Activated CD8-positive, alpha-beta T cell treated with anti-CD3 and anti-CD28 coated beads, Interleukin-2, amount 10 ng/mL, durations not matched to agents 7 days and 5 days (primary cell): ENCODE data around the gene DNAJA4. TPM values are rescaled to one million over a fixed set of nuclear protein-coding genes. Genes with fewer than 3 reads are reported as not detected.
A peak's percentile ranks its signal among the peaks of the same experiment; 100 is the strongest.

Experiments
- ATAC-seq: fragments of 150-1000 bp; cut with Tn5 transposase; one replicate; pipeline ENCODE4 v1.10.0; 2021; ENCODE audit warnings: moderate library complexity
- CTCF ChIA-PET: fragments of 350-600 bp; sonication (Branson Sonifier 250); formaldehyde crosslinking; loops from one replicate; lab custom pipeline; 2021; ENCODE audit warnings: antibody characterized with exemption; lab: Charles Lee
- POLR2A ChIA-PET: fragments of 350-600 bp; sonication (Branson Sonifier 250); formaldehyde crosslinking; loops from one replicate; lab custom pipeline; 2021; ENCODE audit warnings: antibody characterized with exemption; lab: Charles Lee
- DNase-seq: peaks from one replicate; pipeline ENCODE4 v3.0.0-alpha.2; 2020
- H3K27ac Mint-ChIP-seq: one replicate; pipeline ENCODE4 v1.8.0; 2021; ENCODE audit warnings: mild to moderate bottlenecking, mixed read lengths
- H3K27me3 Mint-ChIP-seq: one replicate; pipeline ENCODE4 v1.8.0; 2021; ENCODE audit warnings: low read depth, mixed read lengths
- H3K36me3 Mint-ChIP-seq: one replicate; pipeline ENCODE4 v1.8.0; 2021; ENCODE audit warnings: low read depth, mixed read lengths
- H3K4me1 Mint-ChIP-seq: one replicate; pipeline ENCODE4 v1.8.0; 2021; ENCODE audit warnings: low read depth, mixed read lengths
- H3K4me3 Mint-ChIP-seq: one replicate; pipeline ENCODE4 v1.8.0; 2021; ENCODE audit warnings: mild to moderate bottlenecking, mixed read lengths
- H3K9me3 Mint-ChIP-seq: one replicate; pipeline ENCODE4 v1.8.0; 2022; ENCODE audit warnings: mixed read lengths; ENCODE audit not compliant: insufficient read depth
- total RNA-seq, 2 experiments: library from RNA; stranded (reverse); gene quantifications; one replicate each; pipeline ENCODE4 v1.2.3, GENCODE V29; 2021

DNAJA4 gene
- total RNA-seq, 2 experiments from 2014 or later = 29.7 TPM

DNA sequence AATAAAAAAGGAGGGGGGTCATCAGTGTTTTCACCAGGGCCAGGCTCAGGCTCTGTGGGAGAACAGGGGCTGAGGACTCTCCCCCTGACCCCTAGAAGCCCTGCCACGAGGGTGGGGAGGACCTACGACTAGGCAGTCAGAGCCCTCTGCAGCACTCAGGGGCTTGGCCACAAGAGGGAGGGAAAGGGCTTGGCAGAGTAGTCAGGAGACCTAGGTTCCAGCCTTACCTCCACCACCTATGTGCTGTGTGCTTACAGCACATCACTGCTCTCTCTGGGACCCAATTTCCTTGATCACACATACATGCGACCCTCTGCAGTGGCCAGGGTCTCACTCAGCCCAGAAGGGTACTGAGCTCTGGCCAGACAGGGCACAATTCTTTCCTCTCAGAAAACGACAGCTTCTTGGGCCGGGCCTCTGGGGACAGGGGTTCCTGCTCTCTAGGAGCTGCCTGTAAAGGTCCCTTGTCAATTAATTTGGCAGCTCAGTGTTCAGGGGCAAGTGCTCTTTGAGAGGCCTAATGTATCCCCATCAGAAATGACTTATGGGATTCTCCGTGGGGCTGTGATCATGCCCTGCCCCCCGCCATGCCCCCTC lies 51.4 kb downstream of the DNAJA4 start:
- H3K36me3 Mint-ChIP-seq = no peaks in the 10 kb centered on the region
- H3K4me1 Mint-ChIP-seq = no peaks in the 10 kb centered on the region
- no peak overlapping the region for H3K4me3 Mint-ChIP-seq
- DNase-seq (peak; percentile 29), ATAC-seq (peak; percentile 35)
- ChIA-PET CTCF (interaction anchor here (1.4 kb wide), 1 partner anchor 107 kb away, joined by 4 read pairs; no protein-coding TSS in a partner anchor), POLR2A (no interaction called here)
- H3K9me3 Mint-ChIP-seq = no peaks in the 10 kb centered on the region
- H3K27me3 Mint-ChIP-seq = no peaks in the 10 kb centered on the region
- no peak overlapping the region for H3K27ac Mint-ChIP-seq

GRCh38 chr15:78316283-78317083 lies 52.1 kb downstream of the DNAJA4 start:
- no peak overlapping the region for H3K4me3 Mint-ChIP-seq
- H3K27me3 Mint-ChIP-seq = no peaks in the 10 kb centered on the region
- H3K36me3 Mint-ChIP-seq = no peaks in the 10 kb centered on the region
- ChIA-PET POLR2A (no interaction called here), CTCF (interaction anchor here (1.3 kb wide), 1 partner anchor 106 kb away, joined by 4 read pairs; no protein-coding TSS in a partner anchor)
- no peaks in the 10 kb centered on the region for H3K4me1 Mint-ChIP-seq
- ATAC-seq = no peak
- no peaks in the 10 kb centered on the region for H3K9me3 Mint-ChIP-seq
- H3K27ac Mint-ChIP-seq = no peak overlapping the region
- DNase-seq = no peak

DNA sequence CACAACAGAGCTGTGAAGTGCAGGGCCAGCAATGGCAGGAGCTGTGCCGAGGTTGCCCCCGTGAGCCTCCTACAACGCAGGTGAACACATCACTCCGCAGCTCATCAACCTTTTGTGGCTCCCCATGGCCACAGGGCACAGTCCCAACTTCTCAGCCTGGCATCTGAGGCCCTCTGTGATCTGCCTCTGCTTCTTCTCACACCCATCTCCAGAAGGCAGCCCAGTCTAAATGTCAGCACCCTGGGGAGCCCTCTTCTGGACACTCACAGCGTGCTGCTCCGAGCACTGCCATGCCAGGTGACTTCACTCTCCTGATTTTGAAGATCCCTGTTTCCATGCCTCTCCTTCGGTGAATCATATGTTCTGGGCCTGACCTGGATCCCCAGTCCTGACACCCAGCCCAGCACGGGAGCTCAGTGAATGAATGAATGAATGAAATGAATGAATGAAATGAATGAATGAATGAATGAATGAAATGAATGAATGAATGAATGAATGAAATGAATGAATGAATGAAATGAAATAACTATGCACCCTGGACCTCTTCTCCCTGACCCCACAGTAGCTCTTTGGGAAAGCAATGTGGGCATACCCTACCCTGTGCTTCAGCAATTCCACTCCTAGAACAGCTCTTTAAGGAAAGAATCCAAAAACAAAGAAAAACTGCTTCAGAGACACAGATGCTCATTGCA lies 52.9 kb downstream of the DNAJA4 start:
- Mint-ChIP-seq H3K36me3 (no peaks in the 10 kb centered on the region), H3K9me3 (no peaks in the 10 kb centered on the region), H3K4me3 (no peak overlapping the region), H3K27ac (no peak overlapping the region), H3K27me3 (no peaks in the 10 kb centered on the region), H3K4me1 (no peaks in the 10 kb centered on the region)
- CTCF ChIA-PET = interaction anchor here (1.3 kb wide), 1 partner anchor 105 kb away, joined by 4 read pairs; no protein-coding TSS in a partner anchor
- DNase-seq = no peak
- POLR2A ChIA-PET = no interaction called here
- ATAC-seq = no peak

DNA sequence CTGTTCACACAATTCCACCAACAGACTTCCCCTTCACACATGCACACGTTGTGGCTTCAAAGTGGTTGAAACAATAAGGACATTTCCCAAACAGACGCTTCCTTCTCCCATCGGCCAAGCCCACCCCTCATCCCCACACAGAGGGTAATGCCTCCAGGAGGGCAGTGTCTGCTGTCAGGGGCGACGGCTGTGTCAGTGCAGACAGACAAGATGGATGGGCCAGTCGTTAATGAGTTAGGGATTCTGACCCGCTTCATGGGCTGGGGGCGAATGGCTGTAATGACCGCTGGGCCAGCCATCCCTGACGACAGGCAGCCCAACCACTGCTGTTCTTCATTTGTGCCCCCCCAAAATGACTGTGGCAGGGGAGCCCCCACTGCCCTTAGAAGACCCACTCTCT lies 55.2 kb downstream of the DNAJA4 start:
- Mint-ChIP-seq H3K9me3 (no peaks in the 10 kb centered on the region), H3K4me1 (no peaks in the 10 kb centered on the region), H3K36me3 (no peaks in the 10 kb centered on the region), H3K27ac (no peak overlapping the region), H3K27me3 (no peaks in the 10 kb centered on the region), H3K4me3 (no peak overlapping the region)
- DNase-seq (no peak), ATAC-seq (no peak)
- CTCF ChIA-PET = no interaction called here
- POLR2A ChIA-PET = interaction anchor here (0.7 to 2.1 kb wide), 2 partner anchors 20 to 118 kb away, joined by 3 to 8 read pairs; partner anchors contain the start of genes IREB2 and SKIC8

GRCh38 chr15:78320183-78320582 lies 55.8 kb downstream of the DNAJA4 start:
- Mint-ChIP-seq H3K9me3 (no peaks in the 10 kb centered on the region), H3K4me3 (no peak overlapping the region), H3K4me1 (no peaks in the 10 kb centered on the region), H3K27me3 (no peaks in the 10 kb centered on the region), H3K27ac (no peak overlapping the region), H3K36me3 (no peaks in the 10 kb centered on the region)
- CTCF ChIA-PET = no interaction called here
- POLR2A ChIA-PET = interaction anchor here (2.1 kb wide), 1 partner anchor 21 kb away, joined by 8 read pairs; the partner anchor contains the start of gene SKIC8
- ATAC-seq (no peak), DNase-seq (no peak)

DNA sequence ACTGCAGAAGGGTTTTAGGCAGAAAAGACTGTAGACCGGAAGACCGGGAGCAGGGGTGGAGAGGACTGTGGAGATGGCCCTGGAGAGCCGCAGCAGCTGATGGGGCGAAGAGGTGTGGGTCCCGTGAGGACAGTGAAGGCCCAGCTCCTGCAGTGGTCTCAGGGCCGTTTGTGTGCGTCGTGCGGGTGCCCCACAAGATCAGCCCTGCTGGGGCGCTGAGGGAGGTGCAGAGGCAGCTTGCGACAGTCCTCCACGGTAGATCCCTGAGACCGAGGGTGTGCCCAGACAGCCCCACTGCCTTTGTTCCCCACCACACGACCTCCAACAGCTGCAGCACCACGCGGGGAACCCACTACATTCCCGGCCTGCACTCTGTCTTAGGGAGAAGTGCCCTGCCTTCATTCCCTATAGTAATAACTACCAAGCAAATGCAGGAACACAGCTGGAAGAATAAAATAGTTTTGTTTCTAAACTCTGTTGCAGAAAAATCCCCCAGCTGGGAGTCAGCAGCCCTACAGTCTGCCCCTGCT lies 56.7 kb downstream of the DNAJA4 start:
- H3K4me3 Mint-ChIP-seq = no peak overlapping the region
- no peaks in the 10 kb centered on the region for H3K36me3 Mint-ChIP-seq

GRCh38 chr15:78321786-78322185 lies 57.4 kb downstream of the DNAJA4 start:
- CTCF ChIA-PET = interaction anchor here (0.8 to 1.1 kb wide), 2 partner anchors 10 to 101 kb away, joined by 3 read pairs; no protein-coding TSS in a partner anchor
- no peaks in the 10 kb centered on the region for H3K9me3 Mint-ChIP-seq
- no peaks in the 10 kb centered on the region for H3K4me1 Mint-ChIP-seq
- no peak for DNase-seq
- no peaks in the 10 kb centered on the region for H3K27me3 Mint-ChIP-seq
- H3K4me3 Mint-ChIP-seq = no peak overlapping the region
- no peaks in the 10 kb centered on the region for H3K36me3 Mint-ChIP-seq
- no peak overlapping the region for H3K27ac Mint-ChIP-seq
- POLR2A ChIA-PET = interaction anchor here (0.6 kb wide), 1 partner anchor 231 kb away, joined by 3 read pairs; no protein-coding TSS in a partner anchor
- ATAC-seq = no peak

More for the DNA sequence above, 56.7 kb downstream of the DNAJA4 start:
- Mint-ChIP-seq H3K27ac (no peak overlapping the region), H3K4me1 (no peaks in the 10 kb centered on the region), H3K27me3 (no peaks in the 10 kb centered on the region), H3K9me3 (no peaks in the 10 kb centered on the region)
- POLR2A ChIA-PET = interaction anchor here (2.1 kb wide), 1 partner anchor 22 kb away, joined by 8 read pairs; the partner anchor contains the start of gene SKIC8
- CTCF ChIA-PET = interaction anchor here (0.8 to 1.1 kb wide), 2 partner anchors 10 to 102 kb away, joined by 3 read pairs; no protein-coding TSS in a partner anchor
- DNase-seq (no peak), ATAC-seq (no peak)

DNA sequence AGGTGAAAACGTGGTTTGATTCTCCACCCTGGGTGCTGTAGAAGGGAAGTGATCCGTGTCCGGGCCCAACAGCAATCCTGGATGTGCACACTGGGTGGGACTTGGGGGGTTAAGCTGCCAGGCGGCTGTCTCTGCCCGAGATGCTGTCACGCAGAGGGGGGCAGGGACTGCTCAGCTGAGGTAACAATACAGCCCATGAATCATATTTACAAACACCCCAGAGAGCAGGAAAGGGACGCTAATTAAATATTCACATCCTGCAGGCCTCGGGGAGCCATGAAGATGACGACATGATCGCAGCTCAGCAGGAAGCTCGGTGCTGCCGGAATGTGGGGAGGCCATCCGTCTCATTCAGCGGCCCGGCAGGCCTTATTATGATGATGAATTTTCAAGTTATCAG lies 57.9 kb downstream of the DNAJA4 start:
- ChIA-PET POLR2A (interaction anchor here (0.6 kb wide), 1 partner anchor 231 kb away, joined by 3 read pairs; no protein-coding TSS in a partner anchor), CTCF (interaction anchor here (1.1 kb wide), 1 partner anchor 11 kb away, joined by 3 read pairs; no protein-coding TSS in a partner anchor)
- DNase-seq (no peak), ATAC-seq (no peak)
- Mint-ChIP-seq H3K9me3 (no peaks in the 10 kb centered on the region), H3K4me1 (no peaks in the 10 kb centered on the region), H3K4me3 (no peak overlapping the region), H3K27ac (no peak overlapping the region), H3K36me3 (no peaks in the 10 kb centered on the region), H3K27me3 (no peaks in the 10 kb centered on the region)

DNA sequence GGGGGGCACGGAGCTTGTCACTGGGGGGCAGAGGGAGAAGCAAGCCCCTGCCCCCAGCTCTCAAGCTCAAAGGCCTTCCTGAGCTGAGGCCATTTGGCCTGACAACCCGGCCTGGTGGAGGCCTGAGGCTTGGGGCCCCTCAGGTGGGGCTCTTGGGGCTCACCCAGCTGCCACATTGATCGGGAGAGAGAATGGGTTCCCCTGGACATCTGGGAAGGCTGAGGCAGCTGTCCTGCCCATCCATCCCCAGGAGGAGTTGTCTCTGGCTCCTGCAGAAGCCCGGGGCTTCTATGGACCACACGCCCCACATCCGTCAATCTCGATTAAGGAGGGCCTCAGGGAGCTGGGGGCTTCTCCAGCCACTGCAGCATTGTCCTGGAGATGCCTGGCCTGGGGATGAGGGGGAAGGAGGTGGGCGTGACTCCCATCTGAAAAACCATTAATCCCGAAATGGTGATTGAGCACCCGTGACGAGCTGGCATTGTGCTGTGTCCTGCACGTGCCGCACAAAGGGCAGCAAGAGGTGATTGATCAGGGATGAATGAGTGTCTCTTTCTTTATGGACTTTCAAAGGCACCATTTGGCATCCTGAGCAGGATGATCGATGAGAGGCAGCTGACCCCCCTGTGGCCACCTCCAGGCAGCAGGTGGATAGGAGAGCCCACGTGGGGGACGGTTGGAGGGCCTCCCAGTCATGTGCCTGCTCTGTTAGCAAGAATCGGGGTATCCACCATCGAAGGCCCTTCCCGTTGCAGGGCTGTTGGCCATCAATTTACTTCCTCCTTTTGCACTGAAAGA lies 58.6 kb downstream of the DNAJA4 start:
- no peaks in the 10 kb centered on the region for H3K4me1 Mint-ChIP-seq
- no peaks in the 10 kb centered on the region for H3K9me3 Mint-ChIP-seq
- ChIA-PET CTCF (no interaction called here), POLR2A (no interaction called here)
- H3K4me3 Mint-ChIP-seq = no peak overlapping the region
- no peaks in the 10 kb centered on the region for H3K27me3 Mint-ChIP-seq
- no peaks in the 10 kb centered on the region for H3K36me3 Mint-ChIP-seq
- H3K27ac Mint-ChIP-seq = no peak overlapping the region
- ATAC-seq (no peak), DNase-seq (no peak)

GRCh38 chr15:78323693-78324092 lies 59.3 kb downstream of the DNAJA4 start:
- ChIA-PET CTCF (no interaction called here), POLR2A (no interaction called here)

GRCh38 chr15:78324144-78324543 lies 59.8 kb downstream of the DNAJA4 start:
- no peaks in the 10 kb centered on the region for H3K9me3 Mint-ChIP-seq
- DNase-seq (no peak), ATAC-seq (no peak)
- no peak overlapping the region for H3K27ac Mint-ChIP-seq
- ChIA-PET CTCF (interaction anchor here (0.7 kb wide), 1 partner anchor 99 kb away, joined by 3 read pairs; no protein-coding TSS in a partner anchor), POLR2A (no interaction called here)
- no peaks in the 10 kb centered on the region for H3K36me3 Mint-ChIP-seq
- H3K27me3 Mint-ChIP-seq = no peaks in the 10 kb centered on the region
- no peak overlapping the region for H3K4me3 Mint-ChIP-seq
- no peaks in the 10 kb centered on the region for H3K4me1 Mint-ChIP-seq

More at GRCh38 chr15:78323693-78324092, 59.3 kb downstream of the DNAJA4 start:
- Mint-ChIP-seq H3K4me1 (no peaks in the 10 kb centered on the region), H3K9me3 (no peaks in the 10 kb centered on the region), H3K27ac (no peak overlapping the region), H3K27me3 (no peaks in the 10 kb centered on the region), H3K4me3 (no peak overlapping the region), H3K36me3 (no peaks in the 10 kb centered on the region)
- DNase-seq (no peak), ATAC-seq (no peak)
